ENCODE data around the gene FLT4.

FLT4 gene

GRCh38 chr5:180644825-180645273, 4.6 kb downstream of the FLT4 start:
- in situ Hi-C loops (cut with HindIII; ENCODE audit: low pct_unique_long_range_greater_than_20kb, low sequenced_read_pairs), result no loop called here
- no peak for DNase-seq (ENCODE audit: low read depth in 1 of 2, low spot score in 1 of 2)

GRCh38 chr5:180644129-180644824, 5.1 kb downstream of the FLT4 start:
- no peak for DNase-seq (ENCODE audit: low read depth in 1 of 2, low spot score in 1 of 2)
- in situ Hi-C loops (cut with HindIII; ENCODE audit: low pct_unique_long_range_greater_than_20kb, low sequenced_read_pairs), result no loop called here
- no peak for TF ChIP-seq JUND (IDR thresholded peaks at IDR 0.05; ENCODE audit: low read depth)

More at GRCh38 chr5:180644825-180645273, 4.6 kb downstream of the FLT4 start:
- TF ChIP-seq JUND (IDR thresholded peaks at IDR 0.05; ENCODE audit: low read depth), result no peak

GRCh38 chr5:180643191-180643851, 6.1 kb downstream of the FLT4 start:
- in situ Hi-C loops (cut with HindIII; ENCODE audit: low pct_unique_long_range_greater_than_20kb, low sequenced_read_pairs), result no loop called here
- TF ChIP-seq JUND (IDR thresholded peaks at IDR 0.05; ENCODE audit: low read depth), result no peak
- DNase-seq (ENCODE audit: low read depth in 1 of 2, low spot score in 1 of 2), result no peak

- no peak for TF ChIP-seq JUND (IDR thresholded peaks at IDR 0.05; ENCODE audit: low read depth)
Measured at GRCh38 chr5:180642779-180643178, 6.6 kb downstream of the FLT4 start.

GRCh38 chr5:180642181-180642775, 7.1 kb downstream of the FLT4 start:
- no peak for DNase-seq (ENCODE audit: low read depth in 1 of 2, low spot score in 1 of 2)
- TF ChIP-seq JUND (IDR thresholded peaks at IDR 0.05; ENCODE audit: low read depth), result no peak
- in situ Hi-C loops (cut with HindIII; ENCODE audit: low pct_unique_long_range_greater_than_20kb, low sequenced_read_pairs), result no loop called here

More at GRCh38 chr5:180642779-180643178, 6.6 kb downstream of the FLT4 start:
- in situ Hi-C loops (cut with HindIII; ENCODE audit: low pct_unique_long_range_greater_than_20kb, low sequenced_read_pairs), result no loop called here
- DNase-seq (ENCODE audit: low read depth in 1 of 2, low spot score in 1 of 2), result no peak

GRCh38 chr5:180641566-180641900, 7.9 kb downstream of the FLT4 start:
- in situ Hi-C loops (cut with HindIII; ENCODE audit: low pct_unique_long_range_greater_than_20kb, low sequenced_read_pairs), result no loop called here
- DNase-seq (ENCODE audit: low read depth in 1 of 2, low spot score in 1 of 2), result no peak
- TF ChIP-seq JUND (IDR thresholded peaks at IDR 0.05; ENCODE audit: low read depth), result no peak

GRCh38 chr5:180640861-180641565, 8.4 kb downstream of the FLT4 start:
- TF ChIP-seq JUND (IDR thresholded peaks at IDR 0.05; ENCODE audit: low read depth), result no peak
- DNase-seq (ENCODE audit: low read depth in 1 of 2, low spot score in 1 of 2), result no peak
- in situ Hi-C loops (cut with HindIII; ENCODE audit: low pct_unique_long_range_greater_than_20kb, low sequenced_read_pairs), result no loop called here

- TF ChIP-seq JUND (IDR thresholded peaks at IDR 0.05; ENCODE audit: low read depth), result no peak
- no peak for DNase-seq (ENCODE audit: low read depth in 1 of 2, low spot score in 1 of 2)
- in situ Hi-C loops (cut with HindIII; ENCODE audit: low pct_unique_long_range_greater_than_20kb, low sequenced_read_pairs), result no loop called here
Measured at GRCh38 chr5:180640611-180640860, 8.9 kb downstream of the FLT4 start.

- TF ChIP-seq JUND (IDR thresholded peaks at IDR 0.05; ENCODE audit: low read depth), result no peak
- DNase-seq (ENCODE audit: low read depth in 1 of 2, low spot score in 1 of 2), result no peak
- in situ Hi-C loops (cut with HindIII; ENCODE audit: low pct_unique_long_range_greater_than_20kb, low sequenced_read_pairs), result no loop called here
Measured at GRCh38 chr5:180639741-180640610, 9.4 kb downstream of the FLT4 start.

GRCh38 chr5:180639287-180639686, 10.1 kb downstream of the FLT4 start:
- no peak for DNase-seq (ENCODE audit: low read depth in 1 of 2, low spot score in 1 of 2)
- TF ChIP-seq JUND (IDR thresholded peaks at IDR 0.05; ENCODE audit: low read depth), result no peak
- in situ Hi-C loops (cut with HindIII; ENCODE audit: low pct_unique_long_range_greater_than_20kb, low sequenced_read_pairs), result no loop called here

GRCh38 chr5:180637962-180638680, 11.3 kb downstream of the FLT4 start:
- DNase-seq (ENCODE audit: low read depth in 1 of 2, low spot score in 1 of 2), result no peak
- no peak for TF ChIP-seq JUND (IDR thresholded peaks at IDR 0.05; ENCODE audit: low read depth)
- in situ Hi-C loops (cut with HindIII; ENCODE audit: low pct_unique_long_range_greater_than_20kb, low sequenced_read_pairs), result no loop called here
